PC-3 (cell line): ENCODE measurements around the gene RPS23. TPM values are rescaled to one million over a fixed set of nuclear protein-coding genes. Genes with fewer than 3 reads are reported as not detected.
"Not testable (repeated sequence)": the region's sequence is repeated elsewhere in the genome, so short reads cannot be mapped to it uniquely, and the experiment has no call there.

ENCODE experiments used
- ATAC-seq: fragments of 200-7000 bp; cut with Tn5 transposase; 2 replicates; pipeline ENCODE4 v1.9.1; 2020; ENCODE audit warnings: mild to moderate bottlenecking, moderate library complexity
- BruUV-seq: library from RNA; stranded (reverse); fragments of 400-500 nt; replicated peaks from 2 replicates; lab custom pipeline; 2021; lab: Mats Ljungman, UMichigan
- CTCF ChIA-PET: fragments of 300-600 bp; sonication (Branson Sonifier 250); formaldehyde crosslinking; loops from one replicate; lab custom pipeline; 2022; ENCODE audit warnings: antibody characterized with exemption; lab: Charles Lee
- POLR2A ChIA-PET: fragments of 300-600 bp; sonication (Branson Sonifier 250); formaldehyde crosslinking; loops from one replicate; lab custom pipeline; 2022; ENCODE audit warnings: antibody characterized with exemption; ENCODE audit not compliant: unreplicated experiment; lab: Charles Lee
- DNase-seq: peaks from one replicate; pipeline ENCODE4 v3.0.0-alpha.2; 2015
- H2AFZ ChIP-seq: fragments of 300-600 bp; sonication (generic); 2 replicates; pipeline ENCODE4 v1.6.0; 2016; ENCODE audit warnings: antibody characterized with exemption, low read length
- H3F3A ChIP-seq: fragments of 300-600 bp; sonication (generic); one replicate; pipeline ENCODE4 v1.6.0; 2017; ENCODE audit warnings: antibody characterized with exemption, low read length, control low read depth, mild to moderate bottlenecking; ENCODE audit not compliant: unreplicated experiment
- H3K27ac ChIP-seq: fragments of 300-600 bp; sonication (generic); 2 replicates; pipeline ENCODE4 v1.5.1; 2016; ENCODE audit warnings: mild to moderate bottlenecking, low read length
- H3K27me3 ChIP-seq: fragments of 300-600 bp; sonication (generic); 2 replicates; pipeline ENCODE4 v1.6.1; 2016; ENCODE audit warnings: low read length, mixed read lengths
- H3K36me3 ChIP-seq: fragments of 300-600 bp; sonication (generic); 2 replicates; pipeline ENCODE4 v1.6.1; 2016; ENCODE audit warnings: low read depth, mixed run types, low read length, mixed read lengths
- H3K4me1 ChIP-seq: fragments of 300-600 bp; sonication (generic); 2 replicates; pipeline ENCODE4 v1.5.1; 2016; ENCODE audit warnings: low read length; ENCODE audit not compliant: insufficient read depth
- H3K4me2 ChIP-seq: fragments of 300-600 bp; sonication (generic); 2 replicates; pipeline ENCODE4 v1.6.0; 2016; ENCODE audit warnings: low read length
- H3K4me3 ChIP-seq: fragments of 300-600 bp; sonication (generic); 2 replicates; pipeline ENCODE4 v1.5.1; 2016; ENCODE audit warnings: mild to moderate bottlenecking, low read length, mixed read lengths
- H3K79me2 ChIP-seq: fragments of 300-600 bp; sonication (generic); 2 replicates; pipeline ENCODE4 v1.6.1; 2017; ENCODE audit warnings: low read length, mixed read lengths
- H3K9ac ChIP-seq: fragments of 300-600 bp; sonication (generic); 2 replicates; pipeline ENCODE4 v1.6.0; 2016; ENCODE audit warnings: mild to moderate bottlenecking, low read length
- H3K9me2 ChIP-seq: fragments of 300-600 bp; sonication (generic); replicated peaks from 2 replicates; pipeline ENCODE4 v1.6.1; 2016; ENCODE audit warnings: mixed run types, low read length, mixed read lengths
- H3K9me3 ChIP-seq: fragments of 300-600 bp; sonication (generic); 2 replicates; pipeline ENCODE4 v1.6.1; 2016; ENCODE audit warnings: low read length, mixed read lengths
- H4K20me1 ChIP-seq: fragments of 300-600 bp; sonication (generic); 2 replicates; pipeline ENCODE4 v1.6.1; 2016; ENCODE audit warnings: low read length, mixed read lengths
- CTCF ChIP-seq: fragments of 300-600 bp; sonication (generic); conservative IDR thresholded peaks from 2 replicates; pipeline ENCODE4 v1.5.1; 2017; ENCODE audit warnings: antibody characterized with exemption, low read depth, mild to moderate bottlenecking, low read length
- EZH2 ChIP-seq: fragments of 300-600 bp; sonication (generic); IDR thresholded peaks from one replicate; pipeline ENCODE4 v1.6.1; 2017; ENCODE audit warnings: antibody characterized with exemption, mild to moderate bottlenecking, low read length; ENCODE audit not compliant: unreplicated experiment
- EZH2phosphoT487 ChIP-seq: fragments of 300-600 bp; sonication (generic); IDR thresholded peaks from 2 replicates; pipeline ENCODE4 v1.6.1; 2018; ENCODE audit warnings: mild to moderate bottlenecking, antibody characterized with exemption, low read length, borderline replicate concordance
- intact Hi-C: fragments of 100-400 bp; cut with micrococcal nuclease; formaldehyde crosslinking; loops from 2 replicates; pipeline ENCODE4 v1.9.0; 2023
- total RNA-seq: library from RNA; depleted of rRNA; stranded (reverse); fragments of >200 nt; gene quantifications from 2 replicates; pipeline ENCODE4 v1.2.3, GENCODE V29; 2014

Gene RPS23
- total RNA-seq, 1 experiment from 2014 or later: 2,407 TPM

GRCh38 chr5:82274343-82275211 lies 3.6 kb downstream of the RPS23 start:
- Histone ChIP-seq H3K4me1 (peaks cover 12% of the 10 kb centered on the region), H3K36me3 (peaks cover 33% of the 10 kb centered on the region), H3K9ac (no peak overlapping the region), H3K4me2 (no peak overlapping the region), H3K4me3 (no peak overlapping the region), H3K27ac (no peak overlapping the region), H4K20me1 (peaks cover 24% of the 10 kb centered on the region), H3F3A (peaks cover 10% of the 10 kb centered on the region), H3K79me2 (peaks cover 30% of the 10 kb centered on the region), H2AFZ (no peak overlapping the region), H3K27me3 (no peaks in the 10 kb centered on the region), H3K9me2 (no peaks in the 10 kb centered on the region), H3K9me3 (no peaks in the 10 kb centered on the region)
- intact Hi-C loops: no loop called here
- ChIA-PET CTCF (no interaction called here), POLR2A (no interaction called here)
- ATAC-seq: no peak; the same call in 1 of the 2 replicates
- no peak for DNase-seq
- no peak for TF ChIP-seq CTCF
- TF ChIP-seq EZH2phosphoT487: no peak
- TF ChIP-seq EZH2: no peak
- no TSS peak for BruUV-seq

- H3K9me3 ChIP-seq, ATAC-seq, H3K4me2 ChIP-seq, H3K27ac ChIP-seq, H3K4me1 ChIP-seq, H2AFZ ChIP-seq, H3F3A ChIP-seq, POLR2A ChIA-PET, intact Hi-C loops, BruUV-seq, H3K4me3 ChIP-seq, H3K27me3 ChIP-seq, DNase-seq, H3K9me2 ChIP-seq, H3K9ac ChIP-seq, CTCF ChIA-PET: not testable (repeated sequence)
- H4K20me1 ChIP-seq: peaks cover 24% of the 10 kb centered on the region
- H3K36me3 ChIP-seq: peaks cover 38% of the 10 kb centered on the region
- H3K79me2 ChIP-seq: peaks cover 30% of the 10 kb centered on the region
Measured at GRCh38 chr5:82273426-82273825, 4.7 kb downstream of the RPS23 start.

- H3K4me2 ChIP-seq, H3K4me1 ChIP-seq, CTCF ChIA-PET, POLR2A ChIA-PET, H3K27ac ChIP-seq, H3F3A ChIP-seq, H2AFZ ChIP-seq, BruUV-seq, H3K9ac ChIP-seq, DNase-seq, H3K9me3 ChIP-seq, H3K4me3 ChIP-seq, H3K9me2 ChIP-seq, ATAC-seq, intact Hi-C loops, H3K27me3 ChIP-seq: not testable (repeated sequence)
- Histone ChIP-seq H3K79me2 (peaks cover 23% of the 10 kb centered on the region), H4K20me1 (peaks cover 24% of the 10 kb centered on the region), H3K36me3 (peaks cover 38% of the 10 kb centered on the region)
Measured at GRCh38 chr5:82272571-82273356, 5.4 kb downstream of the RPS23 start.

GRCh38 chr5:82269363-82269762 lies 8.8 kb downstream of the RPS23 start:
- H3K9ac ChIP-seq, H3K79me2 ChIP-seq, H3F3A ChIP-seq, H3K27ac ChIP-seq, H3K9me3 ChIP-seq, H3K4me3 ChIP-seq, DNase-seq, H4K20me1 ChIP-seq, BruUV-seq, CTCF ChIA-PET, H3K4me2 ChIP-seq, ATAC-seq, H3K4me1 ChIP-seq, H3K36me3 ChIP-seq, H3K27me3 ChIP-seq, H3K9me2 ChIP-seq, H2AFZ ChIP-seq, intact Hi-C loops, POLR2A ChIA-PET: not testable (repeated sequence)

- H3K4me2 ChIP-seq, H2AFZ ChIP-seq, H3K36me3 ChIP-seq, H3K4me3 ChIP-seq, BruUV-seq, intact Hi-C loops, ATAC-seq, H3K79me2 ChIP-seq, H3K9me3 ChIP-seq, H3K27me3 ChIP-seq, H3K4me1 ChIP-seq, H4K20me1 ChIP-seq, H3F3A ChIP-seq, H3K9ac ChIP-seq, H3K9me2 ChIP-seq, DNase-seq, H3K27ac ChIP-seq, CTCF ChIA-PET, POLR2A ChIA-PET: not testable (repeated sequence)
Measured at GRCh38 chr5:82267297-82267933, 10.7 kb downstream of the RPS23 start.
